H9 (cell line): ENCODE measurements around the gene ZNF654. TPM values are rescaled to one million over a fixed set of nuclear protein-coding genes. Genes with fewer than 3 reads are reported as not detected.

Experiments used
- DNase-seq: peaks from one replicate; pipeline ENCODE4 v3.0.0-alpha.2; 2017
- H2AFZ ChIP-seq: one replicate; pipeline ENCODE4 v1.6.1; 2013; ENCODE audit warnings: mild to moderate bottlenecking, low read length, control low read depth, moderate library complexity
- H2AK5ac ChIP-seq: 2 replicates; pipeline ENCODE4 v1.6.1; 2013; ENCODE audit warnings: low read length, control low read depth, mixed read lengths; ENCODE audit not compliant: insufficient read length
- H2BK120ac ChIP-seq: one replicate; pipeline ENCODE4 v1.6.1; 2013; ENCODE audit warnings: low read depth, mild to moderate bottlenecking, low read length, control low read depth, inconsistent platforms; ENCODE audit not compliant: poor library complexity, severe bottlenecking
- H2BK12ac ChIP-seq: 2 replicates; pipeline ENCODE4 v1.6.1; 2013; ENCODE audit warnings: low read length, control low read depth, mixed read lengths, low read depth; ENCODE audit not compliant: insufficient read length
- H2BK15ac ChIP-seq: 2 replicates; pipeline ENCODE4 v1.6.1; 2013; ENCODE audit warnings: low read depth, low read length, control low read depth
- H2BK20ac ChIP-seq: one replicate; pipeline ENCODE4 v1.6.1; 2013; ENCODE audit warnings: low read depth, mild to moderate bottlenecking, low read length, control low read depth, inconsistent platforms; ENCODE audit not compliant: poor library complexity, severe bottlenecking
- H2BK5ac ChIP-seq: 2 replicates; pipeline ENCODE4 v1.6.1; 2013; ENCODE audit warnings: low read length, control low read depth, mixed read lengths; ENCODE audit not compliant: insufficient read length
- H3K14ac ChIP-seq: 2 replicates; pipeline ENCODE4 v1.6.1; 2013; ENCODE audit warnings: low read length, control low read depth; ENCODE audit not compliant: insufficient read depth
- H3K18ac ChIP-seq: 2 replicates; pipeline ENCODE4 v1.6.1; 2013; ENCODE audit warnings: low read depth, mild to moderate bottlenecking, mixed read lengths, low read length, control low read depth; ENCODE audit not compliant: insufficient read length
- H3K23ac ChIP-seq: 2 replicates; pipeline ENCODE4 v1.6.1; 2013; ENCODE audit warnings: low read length, control low read depth, mixed read lengths, low read depth; ENCODE audit not compliant: insufficient read length
- H3K23me2 ChIP-seq: 2 replicates; pipeline ENCODE4 v1.6.1; 2013; ENCODE audit warnings: low read depth, mild to moderate bottlenecking, mixed read lengths, low read length, control low read depth; ENCODE audit not compliant: insufficient read length, poor library complexity, severe bottlenecking
- H3K27ac ChIP-seq: 2 replicates; pipeline ENCODE4 v1.5.1; 2013; ENCODE audit warnings: low read length, control low read depth, mixed read lengths, low read depth; ENCODE audit not compliant: insufficient read length
- H3K27me3 ChIP-seq: 2 replicates; pipeline ENCODE4 v1.6.1; 2013; ENCODE audit warnings: low read length, control low read depth, inconsistent platforms; ENCODE audit not compliant: insufficient read depth
- H3K4ac ChIP-seq: 2 replicates; pipeline ENCODE4 v1.6.1; 2013; ENCODE audit warnings: low read depth, mild to moderate bottlenecking, control low read depth, inconsistent platforms, low read length, moderate library complexity
- H3K4me1 ChIP-seq: 2 replicates; pipeline ENCODE4 v1.6.1; 2013; ENCODE audit warnings: low read length, control low read depth, inconsistent platforms; ENCODE audit not compliant: insufficient read depth
- H3K4me2 ChIP-seq: 2 replicates; pipeline ENCODE4 v1.6.1; 2013; ENCODE audit warnings: low read length, control low read depth, mixed read lengths; ENCODE audit not compliant: insufficient read length, insufficient read depth
- H3K56ac ChIP-seq: 2 replicates; pipeline ENCODE4 v1.6.1; 2013; ENCODE audit warnings: low read depth, mild to moderate bottlenecking, mixed read lengths, low read length, control low read depth; ENCODE audit not compliant: insufficient read length
- H3K79me1 ChIP-seq: 2 replicates; pipeline ENCODE4 v1.6.1; 2013; ENCODE audit warnings: low read depth, mild to moderate bottlenecking, moderate library complexity, low read length, control low read depth, inconsistent platforms; ENCODE audit not compliant: insufficient read depth, poor library complexity, severe bottlenecking
- H3K79me2 ChIP-seq: 2 replicates; pipeline ENCODE4 v1.6.1; 2013; ENCODE audit warnings: low read length, control low read depth, inconsistent platforms; ENCODE audit not compliant: insufficient read depth
- H3K9ac ChIP-seq: 2 replicates; pipeline ENCODE4 v1.6.1; 2013; ENCODE audit warnings: low read length, control low read depth, mixed read lengths; ENCODE audit not compliant: insufficient read length; ENCODE audit errors: extremely low read depth
- H3K9me3 ChIP-seq: one replicate; pipeline ENCODE4 v1.6.1; 2013; ENCODE audit warnings: low read depth, low read length, inconsistent platforms; ENCODE audit not compliant: control insufficient read depth
- H3T11ph ChIP-seq: one replicate; pipeline ENCODE4 v1.6.1; 2013; ENCODE audit warnings: mild to moderate bottlenecking, low read length, control low read depth, inconsistent platforms
- H4K20me1 ChIP-seq: one replicate; pipeline ENCODE4 v1.6.1; 2013; ENCODE audit not compliant: control insufficient read depth, insufficient read length, insufficient read depth
- H4K5ac ChIP-seq: 2 replicates; pipeline ENCODE4 v1.6.1; 2013; ENCODE audit warnings: low read depth, mild to moderate bottlenecking, mixed read lengths, low read length, control low read depth; ENCODE audit not compliant: insufficient read length
- H4K8ac ChIP-seq: replicated peaks from 2 replicates; pipeline ENCODE4 v1.6.1; 2013; ENCODE audit warnings: low read length, control low read depth, mixed read lengths, low read depth; ENCODE audit not compliant: insufficient read length
- H4K91ac ChIP-seq: 2 replicates; pipeline ENCODE4 v1.6.1; 2013; ENCODE audit warnings: low read depth, mild to moderate bottlenecking, moderate library complexity, mixed read lengths, low read length, control low read depth; ENCODE audit not compliant: insufficient read length
- H3K27ac Mint-ChIP-seq, 3 experiments: 2 replicates in 2 of 3; 3 replicates in 1 of 3; pipeline ENCODE4 v1.8.0; 2020 to 2021; ENCODE audit warnings: mixed read lengths in 3 of 3, mild to moderate bottlenecking in 1 of 3, moderate library complexity in 1 of 3
- H3K27me3 Mint-ChIP-seq: 2 replicates; pipeline ENCODE4 v1.8.0; 2021; ENCODE audit warnings: low read depth, mild to moderate bottlenecking, moderate library complexity, mixed read lengths
- H3K36me3 Mint-ChIP-seq, 3 experiments: 2 replicates in 2 of 3; 3 replicates in 1 of 3; pipeline ENCODE4 v1.8.0; 2020 to 2021; ENCODE audit warnings: low read depth in 3 of 3, mixed read lengths in 3 of 3; ENCODE audit not compliant: insufficient read depth in 1 of 3
- H3K4me1 Mint-ChIP-seq, 2 experiments: 2 replicates each; pipeline ENCODE4 v1.8.0; 2020; ENCODE audit warnings: mixed read lengths in 2 of 2
- H3K4me3 Mint-ChIP-seq, 2 experiments: 2 replicates in 1 of 2; 3 replicates in 1 of 2; pipeline ENCODE4 v1.8.0; 2020 to 2021; ENCODE audit warnings: mild to moderate bottlenecking in 2 of 2, mixed read lengths in 2 of 2, moderate library complexity in 1 of 2
- H3K9me3 Mint-ChIP-seq, 2 experiments: 2 replicates in 1 of 2; 3 replicates in 1 of 2; pipeline ENCODE4 v1.8.0; 2020; ENCODE audit warnings: mild to moderate bottlenecking in 2 of 2, mixed read lengths in 2 of 2, moderate library complexity in 1 of 2
- WGBS: extraction: QIAGEN DNeasy Blood & Tissue Kit; methylation state at CpG from one replicate; pipeline ENCODE4 v1.1.7; 2013; ENCODE audit warnings: missing lambda C conversion rate, low lambda C conversion rate, mixed read lengths; ENCODE audit not compliant: insufficient read length; ENCODE audit errors: extremely low coverage; 5-methylcytosine and 5-hydroxymethylcytosine counted together
- total RNA-seq: library from RNA; stranded (reverse); gene quantifications from 2 replicates; pipeline ENCODE4 v1.2.1, GENCODE V29; 2021
- TF ChIP-seq, protein P1 (sequence below): fragments of 200-600 bp; sonication (generic); conservative IDR thresholded peaks from 3 replicates; pipeline ENCODE4 v1.8.0; 2021; ENCODE audit warnings: antibody characterized with exemption, mild to moderate bottlenecking

The ZNF654 gene
- total RNA-seq, 1 experiment from 2014 or later = 8.7 TPM

DNA sequence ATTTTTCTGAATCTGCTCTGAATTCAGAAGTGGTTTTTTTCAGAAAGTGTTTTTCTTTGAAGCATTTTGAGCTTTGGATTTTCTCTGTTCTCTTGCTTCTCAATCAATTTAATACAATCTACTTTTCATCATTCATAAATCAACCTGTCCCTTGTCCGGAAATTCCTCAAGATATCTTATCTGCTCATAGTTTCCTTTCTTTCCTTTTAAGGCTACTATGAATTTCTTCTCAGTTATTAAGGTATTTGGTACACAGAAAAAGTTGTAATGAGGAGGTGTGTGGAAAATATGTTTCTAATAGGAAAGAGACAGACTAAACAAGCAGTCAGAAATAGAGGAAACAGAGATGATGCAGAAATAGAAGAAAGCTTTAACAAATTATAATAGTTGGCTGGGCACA, 14.6 kb upstream of the ZNF654 start:
- no peak overlapping the region for H3K56ac ChIP-seq
- TF ChIP-seq, protein P1, sequence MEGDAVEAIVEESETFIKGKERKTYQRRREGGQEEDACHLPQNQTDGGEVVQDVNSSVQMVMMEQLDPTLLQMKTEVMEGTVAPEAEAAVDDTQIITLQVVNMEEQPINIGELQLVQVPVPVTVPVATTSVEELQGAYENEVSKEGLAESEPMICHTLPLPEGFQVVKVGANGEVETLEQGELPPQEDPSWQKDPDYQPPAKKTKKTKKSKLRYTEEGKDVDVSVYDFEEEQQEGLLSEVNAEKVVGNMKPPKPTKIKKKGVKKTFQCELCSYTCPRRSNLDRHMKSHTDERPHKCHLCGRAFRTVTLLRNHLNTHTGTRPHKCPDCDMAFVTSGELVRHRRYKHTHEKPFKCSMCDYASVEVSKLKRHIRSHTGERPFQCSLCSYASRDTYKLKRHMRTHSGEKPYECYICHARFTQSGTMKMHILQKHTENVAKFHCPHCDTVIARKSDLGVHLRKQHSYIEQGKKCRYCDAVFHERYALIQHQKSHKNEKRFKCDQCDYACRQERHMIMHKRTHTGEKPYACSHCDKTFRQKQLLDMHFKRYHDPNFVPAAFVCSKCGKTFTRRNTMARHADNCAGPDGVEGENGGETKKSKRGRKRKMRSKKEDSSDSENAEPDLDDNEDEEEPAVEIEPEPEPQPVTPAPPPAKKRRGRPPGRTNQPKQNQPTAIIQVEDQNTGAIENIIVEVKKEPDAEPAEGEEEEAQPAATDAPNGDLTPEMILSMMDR = no peak
- no peaks in the 10 kb centered on the region for H3K4me1 Mint-ChIP-seq
- H2BK120ac ChIP-seq = no peak overlapping the region
- no peaks in the 10 kb centered on the region for H3K4me1 ChIP-seq
- H3K18ac ChIP-seq = no peak overlapping the region
- no peak overlapping the region for H3K27ac ChIP-seq
- H3K9me3 Mint-ChIP-seq = no peaks in the 10 kb centered on the region
- no peak overlapping the region for H2BK12ac ChIP-seq
- H3K27me3 Mint-ChIP-seq = no peaks in the 10 kb centered on the region
- 100% methylated on average over 1 of the region's 1 CpG for WGBS
- H2AK5ac ChIP-seq = no peak overlapping the region
- no peak overlapping the region for H2BK20ac ChIP-seq
- no peaks in the 10 kb centered on the region for H4K20me1 ChIP-seq
- H3K4me3 Mint-ChIP-seq = no peak overlapping the region
- no peak overlapping the region for H3K27ac Mint-ChIP-seq
- H2BK5ac ChIP-seq = no peak overlapping the region
- H3K27me3 ChIP-seq = no peaks in the 10 kb centered on the region
- H3K23ac ChIP-seq = no peak overlapping the region
- no peak overlapping the region for H3K4ac ChIP-seq
- DNase-seq = no peak
- no peaks in the 10 kb centered on the region for H3K36me3 Mint-ChIP-seq
- H4K5ac ChIP-seq = no peak overlapping the region
- H3K4me2 ChIP-seq = no peak overlapping the region
- H3K14ac ChIP-seq = no peak overlapping the region
- no peaks in the 10 kb centered on the region for H3K79me2 ChIP-seq
- no peak overlapping the region for H4K8ac ChIP-seq
- H2BK15ac ChIP-seq = no peak overlapping the region
- H2AFZ ChIP-seq = no peak overlapping the region
- no peak overlapping the region for H4K91ac ChIP-seq
- H3K9ac ChIP-seq = no peak overlapping the region
- H3K23me2 ChIP-seq = no peaks in the 10 kb centered on the region
- H3T11ph ChIP-seq = no peak overlapping the region
- no peaks in the 10 kb centered on the region for H3K79me1 ChIP-seq
- H3K9me3 ChIP-seq = no peaks in the 10 kb centered on the region
